Putamen (tissue), 1 donor: ENCODE data around the gene B3GAT3.
"Not testable (repeated sequence)": the region's sequence is repeated elsewhere in the genome, so short reads cannot be mapped to it uniquely, and the experiment has no call there.

ENCODE experiments used
- DNase-seq: peaks from one replicate; pipeline ENCODE4 v3.0.0-alpha.2; 2016; ENCODE audit warnings: low spot score

Gene B3GAT3

GRCh38 chr11:62603776-62604299 lies 17.9 kb downstream of the B3GAT3 start:
- DNase-seq = no peak

GRCh38 chr11:62603072-62603408 lies 18.7 kb downstream of the B3GAT3 start:
- no peak for DNase-seq

GRCh38 chr11:62602141-62603071 lies 19.4 kb downstream of the B3GAT3 start:
- peak; percentile 75 for DNase-seq

DNA sequence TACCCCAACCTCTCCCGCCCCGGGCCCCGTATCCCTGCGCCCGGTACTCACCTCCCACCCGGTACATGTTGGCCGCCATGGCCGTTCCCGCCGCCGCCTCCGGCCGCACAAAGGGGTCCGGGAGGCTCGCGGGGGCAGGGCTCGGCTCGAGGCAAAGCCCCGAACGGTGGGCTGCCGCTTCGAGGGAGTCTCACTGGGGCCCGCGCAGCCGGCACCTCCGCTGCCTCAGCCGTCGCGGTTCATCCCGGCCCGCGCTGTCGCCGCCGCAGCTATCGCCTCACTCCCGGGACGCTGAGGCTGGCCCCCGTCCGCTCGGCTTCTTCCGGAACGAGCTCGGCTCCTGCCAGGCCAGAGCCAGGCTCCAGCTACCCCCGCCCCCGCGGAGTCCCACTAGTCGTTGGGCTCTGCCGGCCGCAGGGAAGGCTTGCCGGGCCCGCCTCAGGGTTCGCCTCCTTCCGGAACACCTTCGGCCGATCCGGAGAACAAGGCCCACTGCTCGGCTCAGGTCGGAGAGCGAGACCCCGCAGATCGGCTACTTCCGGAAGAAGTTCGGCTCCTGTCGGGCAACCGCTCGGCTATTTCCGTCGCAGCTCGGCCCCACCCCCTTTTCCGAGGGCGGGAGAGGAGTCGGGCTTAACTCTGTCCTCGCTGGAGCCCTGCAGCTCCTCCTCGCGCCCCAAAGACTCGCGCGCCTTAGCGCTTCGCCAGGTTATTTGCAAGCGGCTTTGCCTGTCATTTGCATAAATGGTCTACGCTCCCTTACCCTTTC lies 20.2 kb downstream of the B3GAT3 start, which contains the start of gene MTA2:
TSS of gene MTA2 (minus strand) at position 494 of the 769 bp plus-strand sequence. CDS start at position 79, 415 bp downstream.
- peak; percentile 97 for DNase-seq

GRCh38 chr11:62601122-62601371 lies 20.7 kb downstream of the B3GAT3 start:
- DNase-seq = no peak

DNA sequence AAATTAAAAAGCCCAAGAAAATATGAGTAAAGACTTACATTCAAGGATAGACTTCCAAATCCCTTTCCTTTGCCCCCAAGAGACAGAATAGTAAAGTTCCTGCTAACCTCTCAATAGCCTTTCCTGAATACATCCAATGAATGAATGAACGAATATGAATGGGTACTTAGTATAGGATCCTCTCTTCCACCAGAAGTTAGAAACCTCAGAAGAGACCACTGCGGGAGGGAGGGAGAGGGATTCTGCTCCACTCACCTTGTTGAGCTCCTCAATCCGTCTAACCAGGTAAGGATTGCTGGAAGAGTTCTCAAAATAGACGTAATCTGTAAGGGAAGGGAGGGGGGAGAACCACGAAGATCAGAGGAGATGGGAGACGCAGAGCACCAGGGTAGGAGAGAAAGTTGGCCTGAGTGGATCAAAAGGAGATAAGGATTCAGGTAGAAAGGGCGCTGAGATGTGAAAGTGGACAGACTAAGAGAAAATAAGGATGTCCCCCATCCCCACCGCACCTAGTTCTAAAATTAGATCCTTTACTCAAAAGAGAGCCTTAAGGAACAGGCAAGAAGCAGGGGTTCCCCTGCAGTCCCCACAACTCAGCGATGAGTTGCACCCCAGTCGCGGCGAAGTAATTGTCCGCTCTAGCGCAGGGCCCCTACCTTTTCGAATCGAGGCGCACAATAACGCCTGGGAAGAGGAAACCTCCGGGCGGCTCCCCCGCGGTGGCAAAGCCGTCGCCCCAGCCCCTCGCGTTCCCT lies 21.2 kb downstream of the B3GAT3 start:
- no peak for DNase-seq

DNA sequence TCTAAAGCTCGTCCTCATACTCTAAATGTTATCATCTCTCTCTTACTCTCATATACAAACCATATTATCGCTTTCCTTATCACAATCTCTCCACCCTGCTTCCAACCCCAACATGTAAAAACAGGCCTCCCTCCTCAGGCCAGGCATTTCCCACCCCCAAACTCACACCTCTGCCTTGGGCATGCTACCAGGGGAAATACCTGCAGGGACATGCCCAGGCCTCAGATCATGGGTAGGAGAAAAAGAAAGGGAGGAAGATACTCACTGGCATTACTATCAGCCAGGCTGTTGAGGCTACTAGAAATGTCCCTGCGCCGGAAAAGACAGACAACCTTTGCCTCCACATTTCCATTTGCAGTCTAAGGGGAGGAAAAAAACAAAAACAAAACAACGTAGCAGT lies 21.9 kb downstream of the B3GAT3 start:
- DNase-seq = no peak

DNA sequence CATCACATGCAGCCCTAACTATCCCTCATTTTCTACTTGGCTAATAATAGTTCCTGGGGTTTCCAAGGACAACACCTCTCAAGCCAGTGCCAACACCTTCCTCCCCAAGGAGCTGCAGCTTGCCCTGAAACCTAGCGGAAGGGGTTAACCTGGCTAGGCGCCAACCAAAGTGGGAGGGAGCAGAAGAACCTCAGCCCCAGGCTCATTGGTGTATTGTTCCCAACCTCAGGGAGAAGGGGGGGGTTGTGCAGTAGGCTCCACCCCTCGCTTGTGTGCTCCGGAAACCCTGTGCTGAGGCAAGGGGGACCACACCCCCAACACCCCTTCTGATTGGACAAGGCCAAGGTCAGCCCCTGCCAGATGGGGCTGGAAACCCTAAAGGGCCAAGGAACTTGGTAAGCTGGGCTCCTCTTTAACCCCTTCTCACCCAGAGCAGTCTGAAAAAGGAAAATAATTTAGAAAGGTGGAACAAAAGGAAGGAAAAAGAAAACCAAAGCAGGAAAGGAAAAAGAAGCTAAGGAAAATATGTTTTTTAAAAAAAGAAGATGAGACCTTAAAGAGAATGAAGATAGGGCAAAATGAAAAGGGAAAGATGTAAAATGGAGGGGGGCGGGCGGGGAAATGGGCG lies 22.6 kb downstream of the B3GAT3 start:
- DNase-seq = peak; percentile 94

- DNase-seq = no peak
Observed at GRCh38 chr11:62595124-62595523, 26.7 kb downstream of the B3GAT3 start.

GRCh38 chr11:62593434-62594044 lies 28.2 kb downstream of the B3GAT3 start:
- DNase-seq = peak; percentile 73

DNA sequence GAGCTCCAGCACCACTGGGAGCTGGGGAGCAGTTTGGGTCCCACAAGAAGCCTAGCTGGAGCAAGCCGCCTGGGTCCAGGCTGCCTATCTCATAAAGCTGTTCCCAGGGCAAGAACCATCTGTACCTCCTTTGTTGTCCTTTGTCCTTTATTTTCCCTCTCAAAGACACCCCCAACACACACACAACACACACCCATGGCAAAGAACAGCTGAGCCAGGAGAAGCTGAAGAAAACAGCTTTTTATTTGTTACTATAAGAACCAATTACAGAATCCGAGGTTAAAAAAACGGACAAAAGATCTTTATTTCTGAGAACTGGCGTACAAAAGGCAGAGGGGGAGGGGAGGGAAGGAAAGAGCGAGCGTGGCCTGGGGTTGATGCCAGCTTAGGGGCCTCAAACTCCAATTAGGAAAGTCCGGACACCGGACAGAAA lies 28.8 kb downstream of the B3GAT3 start:
- DNase-seq = peak; percentile 88

DNA sequence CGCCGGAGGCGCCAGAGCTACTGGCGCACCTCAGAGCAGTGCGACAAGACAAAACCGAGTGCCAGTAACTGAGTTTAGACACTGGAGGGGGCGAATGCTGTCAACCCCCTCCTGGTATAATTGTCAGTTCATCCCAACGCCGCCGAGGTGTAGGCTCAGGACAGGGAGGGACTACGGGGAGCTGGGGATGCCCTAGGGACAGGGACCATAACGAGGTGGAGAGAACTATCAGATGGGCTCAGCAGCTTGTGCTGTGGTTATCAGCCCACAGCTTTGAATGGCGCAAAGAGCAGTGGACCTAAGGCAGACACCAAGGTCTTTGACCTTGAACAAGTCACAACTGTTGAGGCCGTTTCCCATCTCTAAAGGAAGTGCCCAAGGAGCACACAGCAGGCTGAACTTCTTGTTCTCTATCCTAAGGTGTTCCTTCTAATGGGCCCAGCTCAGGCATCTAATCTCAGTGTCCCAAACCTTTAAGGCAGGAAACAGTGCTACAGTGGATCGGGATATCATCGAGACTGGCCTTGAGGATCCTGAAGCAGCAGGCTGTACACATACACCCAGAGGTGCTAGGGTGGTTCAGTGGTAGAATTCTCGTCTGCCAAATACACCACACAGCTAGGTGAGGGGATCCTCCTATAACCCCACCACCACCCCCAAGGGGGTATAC lies 29.5 kb downstream of the B3GAT3 start:
- DNase-seq = no peak

- DNase-seq = peak; percentile 99
Observed at GRCh38 chr11:62591448-62592145, 30.2 kb downstream of the B3GAT3 start, which contains the start of gene TUT1. Gene TUT1 (minus strand): TSS chr11:62591523. CDS start chr11:62591485, 38 bp downstream.

GRCh38 chr11:62588966-62589637 lies 32.7 kb downstream of the B3GAT3 start:
- no peak for DNase-seq

DNA sequence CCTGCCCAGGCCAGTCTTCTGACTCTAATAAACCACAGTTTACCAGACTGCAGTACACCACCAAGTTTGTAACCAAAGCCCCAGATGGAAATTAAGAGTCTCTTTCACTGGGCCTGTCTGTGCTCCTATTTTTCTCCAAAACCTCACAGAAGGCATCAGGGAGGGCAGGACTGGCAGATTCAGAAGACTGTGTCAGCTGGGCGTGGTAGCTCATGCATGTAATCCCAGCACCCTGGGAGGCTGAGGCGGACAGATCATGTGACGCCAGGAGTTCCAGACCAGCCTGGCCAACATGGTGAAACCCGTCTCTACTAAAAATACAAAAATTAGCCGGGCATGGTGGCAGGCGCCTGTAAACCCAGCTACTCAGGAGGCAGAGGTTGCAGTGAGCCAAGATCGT lies 36.4 kb downstream of the B3GAT3 start:
- not testable (repeated sequence) for DNase-seq

GRCh38 chr11:62581735-62582134 lies 40.1 kb downstream of the B3GAT3 start:
- not testable (repeated sequence) for DNase-seq

DNA sequence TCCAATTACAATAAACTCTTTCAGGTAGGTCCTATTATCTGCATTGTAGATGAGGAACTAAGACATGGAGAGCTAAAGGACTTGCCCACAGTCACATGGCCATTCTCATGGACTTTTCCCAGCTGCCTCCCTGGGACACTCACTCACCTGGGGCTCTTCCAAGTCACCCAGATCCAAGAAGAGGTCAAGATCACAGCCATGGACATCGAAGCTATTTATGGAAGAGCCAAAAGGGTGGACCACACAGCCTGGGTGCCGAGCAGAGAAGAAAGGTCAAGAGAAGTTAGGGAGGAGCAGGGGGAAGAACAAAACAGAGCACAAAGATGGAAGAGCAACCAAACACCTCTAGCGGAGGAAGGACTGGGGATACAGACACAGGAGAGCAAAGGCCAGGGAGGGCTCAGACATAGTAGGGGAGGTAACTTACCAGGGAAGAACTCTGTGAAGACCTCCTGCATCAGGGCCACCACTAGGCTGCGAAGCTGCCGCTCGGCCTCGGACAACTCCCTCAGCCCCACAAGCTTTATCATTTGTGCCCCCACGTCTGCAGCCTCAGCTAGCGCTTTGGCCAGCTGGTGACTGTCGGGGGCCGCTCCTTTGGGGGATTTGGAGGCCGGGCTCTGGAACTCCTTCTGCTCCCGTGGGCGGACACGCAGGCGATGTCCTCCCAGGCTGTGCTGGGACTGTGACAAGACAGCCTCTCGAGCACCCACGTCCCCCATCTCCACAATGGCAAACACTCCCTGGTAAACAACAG lies 40.6 kb downstream of the B3GAT3 start:
- no peak for DNase-seq

DNA sequence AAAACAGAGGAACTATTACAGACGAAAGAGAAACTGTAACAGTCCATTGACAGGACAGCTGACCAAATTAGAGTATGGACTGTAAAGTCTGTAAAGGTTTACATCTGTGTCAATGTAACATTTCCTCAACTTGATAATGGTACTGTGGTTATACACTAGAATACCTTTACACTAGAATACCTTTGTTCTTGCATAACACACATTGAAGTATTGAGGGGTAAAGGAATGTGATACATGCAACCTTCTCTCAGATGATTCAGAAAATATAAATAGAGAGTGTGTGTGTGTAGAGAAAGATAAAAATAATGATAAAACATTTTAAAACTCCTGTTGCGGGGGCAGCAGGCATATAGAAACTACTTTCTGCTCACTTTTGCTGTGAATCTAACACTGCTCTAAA lies 42.5 kb downstream of the B3GAT3 start:
- peak; percentile 41 for DNase-seq

GRCh38 chr11:62578541-62578940 lies 43.2 kb downstream of the B3GAT3 start:
- no peak for DNase-seq
